Activated CD8-positive, alpha-beta T cell treated with anti-CD3 and anti-CD28 coated beads for 36 hours (primary cell): ENCODE measurements around the gene DGKI. TPM values are rescaled to one million over a fixed set of nuclear protein-coding genes. Genes with fewer than 3 reads are reported as not detected.

ENCODE experiments used
- ATAC-seq: fragments of 200-7000 bp; cut with Tn5 transposase; one replicate; pipeline ENCODE4 v1.10.0; 2021; ENCODE audit warnings: mild to moderate bottlenecking, moderate library complexity
- CTCF ChIA-PET: fragments of 350-600 bp; sonication (Branson Sonifier 250); formaldehyde crosslinking; loops from one replicate; lab custom pipeline; 2021; ENCODE audit warnings: antibody characterized with exemption; lab: Charles Lee
- POLR2A ChIA-PET: fragments of 350-600 bp; sonication (Branson Sonifier 250); formaldehyde crosslinking; loops from one replicate; lab custom pipeline; 2021; ENCODE audit warnings: antibody characterized with exemption; lab: Charles Lee
- DNase-seq: peaks from one replicate; pipeline ENCODE4 v3.0.0-alpha.2; 2020
- H3K27ac Mint-ChIP-seq: one replicate; pipeline ENCODE4 v1.8.0; 2021; ENCODE audit warnings: mild to moderate bottlenecking, mixed read lengths
- H3K27me3 Mint-ChIP-seq: one replicate; pipeline ENCODE4 v1.8.0; 2021; ENCODE audit warnings: mixed read lengths
- H3K36me3 Mint-ChIP-seq: one replicate; pipeline ENCODE4 v1.8.0; 2021; ENCODE audit warnings: low read depth, mixed read lengths
- H3K4me1 Mint-ChIP-seq: one replicate; pipeline ENCODE4 v1.8.0; 2021; ENCODE audit warnings: low read depth, mixed read lengths
- H3K4me3 Mint-ChIP-seq: one replicate; pipeline ENCODE4 v1.8.0; 2021; ENCODE audit warnings: mild to moderate bottlenecking, moderate library complexity, mixed read lengths
- H3K9me3 Mint-ChIP-seq: one replicate; pipeline ENCODE4 v1.8.0; 2021; ENCODE audit warnings: mixed read lengths
- intact Hi-C: fragments of 100-400 bp; cut with micrococcal nuclease; formaldehyde crosslinking; loops from one replicate; pipeline ENCODE4 v1.10.0; 2022
- total RNA-seq, 2 experiments: library from RNA; stranded (reverse); gene quantifications; one replicate each; pipeline ENCODE4 v1.2.3, GENCODE V29; 2021
- TF ChIP-seq, protein P1 (sequence below): fragments of 200-600 bp; IDR thresholded peaks from one replicate; pipeline ENCODE4 v1.8.0; 2022; ENCODE audit warnings: antibody characterized with exemption, mild to moderate bottlenecking

DGKI gene
- total RNA-seq, 2 experiments from 2014 or later = 0.38 to 0.65 TPM

DNA sequence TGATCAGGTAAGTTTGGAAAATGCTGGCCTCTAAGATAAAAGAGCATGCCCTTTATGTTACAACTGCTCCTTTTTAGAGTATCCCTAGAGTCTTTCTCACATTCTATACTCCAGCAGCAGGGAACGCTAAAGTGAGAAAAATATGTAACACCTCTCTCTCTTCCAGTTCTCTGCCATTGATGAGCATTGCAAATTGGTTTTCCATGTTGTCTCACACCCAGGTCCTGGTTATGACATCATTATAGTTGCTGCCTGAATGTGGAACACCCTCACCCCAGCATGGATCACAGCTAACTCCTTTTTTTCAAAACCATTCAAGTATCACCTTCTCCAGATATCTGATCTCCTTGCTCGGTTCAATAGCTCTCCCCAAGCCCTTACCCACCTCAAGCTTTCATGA, 84.4 kb downstream of the DGKI start:
- Mint-ChIP-seq H3K36me3 (no peaks in the 10 kb centered on the region), H3K9me3 (no peaks in the 10 kb centered on the region)

GRCh38 chr7:137760111-137760510, 86.7 kb downstream of the DGKI start:
- Mint-ChIP-seq H3K9me3 (no peaks in the 10 kb centered on the region), H3K27ac (no peak overlapping the region), H3K27me3 (peaks cover 2% of the 10 kb centered on the region), H3K4me1 (no peaks in the 10 kb centered on the region), H3K36me3 (no peaks in the 10 kb centered on the region), H3K4me3 (no peak overlapping the region)
- ATAC-seq (no peak), DNase-seq (no peak)
- POLR2A ChIA-PET = no interaction called here
- intact Hi-C loops = no loop called here
- CTCF ChIA-PET = no interaction called here
- TF ChIP-seq, protein P1, sequence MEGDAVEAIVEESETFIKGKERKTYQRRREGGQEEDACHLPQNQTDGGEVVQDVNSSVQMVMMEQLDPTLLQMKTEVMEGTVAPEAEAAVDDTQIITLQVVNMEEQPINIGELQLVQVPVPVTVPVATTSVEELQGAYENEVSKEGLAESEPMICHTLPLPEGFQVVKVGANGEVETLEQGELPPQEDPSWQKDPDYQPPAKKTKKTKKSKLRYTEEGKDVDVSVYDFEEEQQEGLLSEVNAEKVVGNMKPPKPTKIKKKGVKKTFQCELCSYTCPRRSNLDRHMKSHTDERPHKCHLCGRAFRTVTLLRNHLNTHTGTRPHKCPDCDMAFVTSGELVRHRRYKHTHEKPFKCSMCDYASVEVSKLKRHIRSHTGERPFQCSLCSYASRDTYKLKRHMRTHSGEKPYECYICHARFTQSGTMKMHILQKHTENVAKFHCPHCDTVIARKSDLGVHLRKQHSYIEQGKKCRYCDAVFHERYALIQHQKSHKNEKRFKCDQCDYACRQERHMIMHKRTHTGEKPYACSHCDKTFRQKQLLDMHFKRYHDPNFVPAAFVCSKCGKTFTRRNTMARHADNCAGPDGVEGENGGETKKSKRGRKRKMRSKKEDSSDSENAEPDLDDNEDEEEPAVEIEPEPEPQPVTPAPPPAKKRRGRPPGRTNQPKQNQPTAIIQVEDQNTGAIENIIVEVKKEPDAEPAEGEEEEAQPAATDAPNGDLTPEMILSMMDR = no peak

More for the DNA sequence above, 84.4 kb downstream of the DGKI start:
- Mint-ChIP-seq H3K4me3 (no peak overlapping the region), H3K27ac (no peak overlapping the region), H3K27me3 (peaks cover 3% of the 10 kb centered on the region), H3K4me1 (no peaks in the 10 kb centered on the region)
- POLR2A ChIA-PET = no interaction called here
- CTCF ChIA-PET = no interaction called here
- ATAC-seq = no peak
- intact Hi-C loops = no loop called here
- no peak for DNase-seq
- TF ChIP-seq, protein P1 = no peak

GRCh38 chr7:137757146-137757925, 89.4 kb downstream of the DGKI start:
- TF ChIP-seq, protein P1 = no peak
- DNase-seq (no peak), ATAC-seq (no peak)
- H3K9me3 Mint-ChIP-seq = no peaks in the 10 kb centered on the region
- ChIA-PET CTCF (no interaction called here), POLR2A (no interaction called here)
- intact Hi-C loops = no loop called here
- H3K4me3 Mint-ChIP-seq = no peak overlapping the region
- H3K4me1 Mint-ChIP-seq = no peaks in the 10 kb centered on the region
- peaks cover 5% of the 10 kb centered on the region for H3K27me3 Mint-ChIP-seq
- no peaks in the 10 kb centered on the region for H3K36me3 Mint-ChIP-seq
- H3K27ac Mint-ChIP-seq = no peak overlapping the region

DNA sequence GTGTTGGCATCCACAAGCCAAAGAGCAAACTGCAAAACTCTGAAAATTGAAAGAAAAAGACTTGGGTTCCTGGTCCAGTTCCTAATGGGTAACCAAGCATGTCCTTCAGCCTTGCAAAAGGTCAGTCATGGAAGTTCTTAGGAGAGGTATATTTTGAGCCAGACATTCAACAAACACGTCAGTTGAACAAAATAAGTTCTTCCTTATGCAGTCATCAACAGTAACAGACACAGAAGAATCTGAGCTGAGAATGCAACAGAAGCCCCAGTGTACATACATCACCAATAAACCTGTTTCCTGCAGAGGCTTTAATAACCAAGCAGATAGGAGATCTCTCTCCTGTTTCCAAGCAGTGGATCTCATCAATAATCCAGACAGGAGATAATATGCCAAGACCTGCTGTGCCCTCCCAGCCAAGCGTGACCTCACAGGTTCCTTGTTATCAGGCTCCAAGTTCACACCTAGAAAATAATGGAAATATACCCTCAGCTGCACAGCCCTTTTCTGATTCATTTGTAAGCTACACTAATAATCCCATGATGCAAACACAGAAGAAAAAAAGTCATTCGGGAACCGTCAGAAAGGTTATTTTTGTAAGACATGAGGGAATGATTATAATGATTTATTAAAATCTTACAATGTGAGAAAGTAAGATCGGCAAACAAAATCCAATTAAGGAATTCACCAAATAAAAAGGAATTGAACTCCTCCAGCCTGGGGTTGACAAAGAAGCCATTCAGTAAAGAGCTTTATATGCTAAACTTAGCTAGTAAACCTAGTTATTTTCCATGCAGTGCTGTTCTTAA, 90.7 kb downstream of the DGKI start:
- ChIA-PET POLR2A (no interaction called here), CTCF (no interaction called here)
- H3K9me3 Mint-ChIP-seq = no peaks in the 10 kb centered on the region
- DNase-seq (no peak), ATAC-seq (no peak)
- H3K4me1 Mint-ChIP-seq = no peaks in the 10 kb centered on the region
- H3K36me3 Mint-ChIP-seq = no peaks in the 10 kb centered on the region
- H3K27me3 Mint-ChIP-seq = peaks cover 5% of the 10 kb centered on the region
- TF ChIP-seq, protein P1 = no peak
- intact Hi-C loops = no loop called here
- H3K27ac Mint-ChIP-seq = no peak overlapping the region
- no peak overlapping the region for H3K4me3 Mint-ChIP-seq

- Mint-ChIP-seq H3K9me3 (no peaks in the 10 kb centered on the region), H3K27me3 (peaks cover 5% of the 10 kb centered on the region), H3K36me3 (no peaks in the 10 kb centered on the region), H3K4me1 (no peaks in the 10 kb centered on the region), H3K4me3 (no peak overlapping the region), H3K27ac (no peak overlapping the region)
- intact Hi-C loops = no loop called here
- POLR2A ChIA-PET = no interaction called here
- CTCF ChIA-PET = no interaction called here
- DNase-seq (no peak), ATAC-seq (no peak)
- TF ChIP-seq, protein P1 = no peak
Observed at GRCh38 chr7:137755427-137755826, 91.3 kb downstream of the DGKI start.
